T follicular helper cell (primary cell): ENCODE results near the gene KRTAP12-1.
"Not testable (repeated sequence)": the region's sequence is repeated elsewhere in the genome, so short reads cannot be mapped to it uniquely, and the experiment has no call there.

Source experiments
- DNase-seq: peaks from one replicate; pipeline ENCODE4 v3.0.0-alpha.2; 2020; ENCODE audit warnings: low read depth

The KRTAP12-1 gene

GRCh38 chr21:44644878-44645277 is 37.1 kb downstream of the KRTAP12-1 start:
- no peak for DNase-seq

- no peak for DNase-seq
Observed at GRCh38 chr21:44643741-44644310, 38.1 kb downstream of the KRTAP12-1 start.

- DNase-seq: no peak
Observed at GRCh38 chr21:44640761-44641160, 41.2 kb downstream of the KRTAP12-1 start.

GRCh38 chr21:44639331-44639655 is 42.7 kb downstream of the KRTAP12-1 start:
- no peak for DNase-seq

GRCh38 chr21:44638506-44639330 is 43.2 kb downstream of the KRTAP12-1 start:
- DNase-seq: not testable (repeated sequence)

GRCh38 chr21:44637851-44638348 is 44.1 kb downstream of the KRTAP12-1 start:
- DNase-seq: not testable (repeated sequence)

- DNase-seq: no peak
Observed at GRCh38 chr21:44637018-44637850, 44.7 kb downstream of the KRTAP12-1 start, which contains the start of gene KRTAP10-10. TSS of gene KRTAP10-10 (plus strand) at chr21:44637356. CDS start at chr21:44637418, 62 bp downstream.

- no peak for DNase-seq
Observed at GRCh38 chr21:44636209-44637017, 45.5 kb downstream of the KRTAP12-1 start.

GRCh38 chr21:44632067-44632466 is 49.9 kb downstream of the KRTAP12-1 start:
- DNase-seq: no peak
